ENCODE measurements around the gene BMERB1.

The BMERB1 gene

GRCh38 chr16:15511759-15512487, 77.5 kb downstream of the BMERB1 start:
- Histone ChIP-seq H3K36me3 (ENCODE audit: control insufficient read depth in 2 of 2, insufficient read depth in 2 of 2, low read length in 2 of 2) (peaks cover 0 to 13% of the 10 kb centered on the region in 2 donors), H3K9me3 (ENCODE audit: control insufficient read depth in 2 of 2, low read length in 2 of 2) (no peaks in the 10 kb centered on the region), H3K27ac (ENCODE audit: low read length) (no peak overlapping the region), H3K9ac (ENCODE audit: low read length in 2 of 2) (no peak overlapping the region), H3K4me1 (ENCODE audit: control insufficient read depth, insufficient read depth, low read length) (no peaks in the 10 kb centered on the region), H3K27me3 (ENCODE audit: control insufficient read depth in 1 of 2, insufficient read depth in 2 of 2, low read length in 2 of 2) (no peaks in the 10 kb centered on the region), H3K4me3 (ENCODE audit: low read length in 2 of 2) (no peak overlapping the region)

GRCh38 chr16:15513156-15513555, 78.8 kb downstream of the BMERB1 start:
- H3K9me3 ChIP-seq (ENCODE audit: control insufficient read depth in 2 of 2, low read length in 2 of 2) = no peaks in the 10 kb centered on the region
- H3K4me1 ChIP-seq (ENCODE audit: control insufficient read depth, insufficient read depth, low read length) = peaks cover 6% of the 10 kb centered on the region
- H3K9ac ChIP-seq (ENCODE audit: low read length in 2 of 2) = no peak overlapping the region
- H3K27ac ChIP-seq (ENCODE audit: low read length) = no peak overlapping the region
- H3K27me3 ChIP-seq (ENCODE audit: control insufficient read depth in 1 of 2, insufficient read depth in 2 of 2, low read length in 2 of 2) = no peaks in the 10 kb centered on the region
- peaks cover 0 to 14% of the 10 kb centered on the region in 2 donors for H3K36me3 ChIP-seq (ENCODE audit: control insufficient read depth in 2 of 2, insufficient read depth in 2 of 2, low read length in 2 of 2)
- H3K4me3 ChIP-seq (ENCODE audit: low read length in 2 of 2) = no peak overlapping the region

- Histone ChIP-seq H3K9ac (ENCODE audit: low read length in 2 of 2) (no peak overlapping the region), H3K27me3 (ENCODE audit: control insufficient read depth in 1 of 2, insufficient read depth in 2 of 2, low read length in 2 of 2) (no peaks in the 10 kb centered on the region), H3K27ac (ENCODE audit: low read length) (no peak overlapping the region), H3K36me3 (ENCODE audit: control insufficient read depth in 2 of 2, insufficient read depth in 2 of 2, low read length in 2 of 2) (peaks cover 0 to 14% of the 10 kb centered on the region in 2 donors), H3K9me3 (ENCODE audit: control insufficient read depth in 2 of 2, low read length in 2 of 2) (no peaks in the 10 kb centered on the region), H3K4me3 (ENCODE audit: low read length in 2 of 2) (no peak overlapping the region), H3K4me1 (ENCODE audit: control insufficient read depth, insufficient read depth, low read length) (peaks cover 21% of the 10 kb centered on the region)
These were observed 81.6 kb downstream of the BMERB1 start for GRCh38 chr16:15515992-15516391.

DNA sequence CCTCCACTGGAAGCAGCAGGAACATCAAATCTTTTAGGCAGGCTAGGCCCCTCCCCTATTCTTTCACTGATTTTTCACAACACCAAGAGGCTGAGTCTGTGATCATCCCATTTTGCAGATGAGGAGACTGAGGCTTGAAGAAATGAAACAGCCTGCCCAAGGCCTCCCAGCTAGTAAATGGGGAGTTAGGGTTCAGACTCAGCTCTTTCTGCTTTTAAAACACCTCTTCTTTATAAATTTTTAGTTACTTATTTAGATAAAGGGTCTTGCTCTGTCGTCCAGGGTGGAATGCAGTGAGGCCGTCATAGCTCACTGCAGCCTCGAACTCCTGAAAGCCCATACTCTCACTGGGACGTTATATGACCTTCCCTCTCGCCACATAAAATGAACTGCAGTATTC, 82.2 kb downstream of the BMERB1 start:
- no peak overlapping the region for H3K4me3 ChIP-seq (ENCODE audit: low read length in 2 of 2)
- no peaks in the 10 kb centered on the region for H3K9me3 ChIP-seq (ENCODE audit: control insufficient read depth in 2 of 2, low read length in 2 of 2)
- H3K36me3 ChIP-seq (ENCODE audit: control insufficient read depth in 2 of 2, insufficient read depth in 2 of 2, low read length in 2 of 2) = peaks cover 0 to 14% of the 10 kb centered on the region in 2 donors
- peaks cover 27% of the 10 kb centered on the region for H3K4me1 ChIP-seq (ENCODE audit: control insufficient read depth, insufficient read depth, low read length)
- H3K9ac ChIP-seq (ENCODE audit: low read length in 2 of 2) = no peak overlapping the region
- H3K27me3 ChIP-seq (ENCODE audit: control insufficient read depth in 1 of 2, insufficient read depth in 2 of 2, low read length in 2 of 2) = no peaks in the 10 kb centered on the region
- no peak overlapping the region for H3K27ac ChIP-seq (ENCODE audit: low read length)

DNA sequence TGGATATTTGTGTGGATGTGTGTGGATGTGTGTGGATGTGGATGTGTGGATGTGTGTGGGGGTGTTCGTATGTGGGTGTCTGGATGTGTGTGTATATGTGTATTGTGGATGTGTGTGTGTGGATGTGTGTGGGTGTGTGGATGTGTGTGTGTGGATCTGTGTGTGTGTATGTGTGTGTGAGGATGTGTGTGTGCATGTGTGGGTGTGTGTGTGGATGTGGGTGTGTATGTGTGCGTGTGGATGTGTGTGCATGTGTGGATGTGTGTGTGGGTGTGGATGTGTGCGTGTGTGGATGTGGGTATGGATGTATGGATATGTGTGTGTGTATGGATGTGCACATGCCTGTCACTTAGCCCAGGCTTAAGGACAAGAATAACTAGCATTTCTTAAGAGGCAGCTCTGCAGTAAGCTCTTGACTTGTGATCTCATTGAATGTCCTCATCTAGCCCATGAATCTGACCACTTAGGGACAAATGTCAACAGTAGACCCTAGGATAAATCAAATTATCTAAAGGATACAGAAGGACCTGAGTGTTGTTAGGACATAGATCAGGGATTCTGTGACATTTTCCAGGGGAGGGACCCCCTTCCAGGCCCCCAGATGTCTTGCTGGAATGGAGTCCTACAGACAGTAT, 83.5 kb downstream of the BMERB1 start:
- H3K27ac ChIP-seq (ENCODE audit: low read length) = peak overlapping the region; percentile 69
- H3K36me3 ChIP-seq (ENCODE audit: control insufficient read depth in 2 of 2, insufficient read depth in 2 of 2, low read length in 2 of 2) = peaks cover 0 to 14% of the 10 kb centered on the region in 2 donors
- no peaks in the 10 kb centered on the region for H3K27me3 ChIP-seq (ENCODE audit: control insufficient read depth in 1 of 2, insufficient read depth in 2 of 2, low read length in 2 of 2)
- H3K4me3 ChIP-seq (ENCODE audit: low read length in 2 of 2) = peak overlapping the region in 1 of 2 donors; percentile 40
- H3K9ac ChIP-seq (ENCODE audit: low read length in 2 of 2) = no peak overlapping the region
- no peaks in the 10 kb centered on the region for H3K9me3 ChIP-seq (ENCODE audit: control insufficient read depth in 2 of 2, low read length in 2 of 2)
- peaks cover 33% of the 10 kb centered on the region for H3K4me1 ChIP-seq (ENCODE audit: control insufficient read depth, insufficient read depth, low read length)

- H3K27me3 ChIP-seq (ENCODE audit: control insufficient read depth in 1 of 2, insufficient read depth in 2 of 2, low read length in 2 of 2) = no peaks in the 10 kb centered on the region
- H3K9me3 ChIP-seq (ENCODE audit: control insufficient read depth in 2 of 2, low read length in 2 of 2) = no peaks in the 10 kb centered on the region
- peaks cover 40% of the 10 kb centered on the region for H3K4me1 ChIP-seq (ENCODE audit: control insufficient read depth, insufficient read depth, low read length)
- H3K4me3 ChIP-seq (ENCODE audit: low read length in 2 of 2) = peak overlapping the region in 1 of 2 donors; percentile 40
- H3K27ac ChIP-seq (ENCODE audit: low read length) = peak overlapping the region; percentile 69
- peaks cover 0 to 14% of the 10 kb centered on the region in 2 donors for H3K36me3 ChIP-seq (ENCODE audit: control insufficient read depth in 2 of 2, insufficient read depth in 2 of 2, low read length in 2 of 2)
- peak overlapping the region in 1 of 2 donors; percentile 29 for H3K9ac ChIP-seq (ENCODE audit: low read length in 2 of 2)
These were observed 84.3 kb downstream of the BMERB1 start for GRCh38 chr16:15518381-15519351.

DNA sequence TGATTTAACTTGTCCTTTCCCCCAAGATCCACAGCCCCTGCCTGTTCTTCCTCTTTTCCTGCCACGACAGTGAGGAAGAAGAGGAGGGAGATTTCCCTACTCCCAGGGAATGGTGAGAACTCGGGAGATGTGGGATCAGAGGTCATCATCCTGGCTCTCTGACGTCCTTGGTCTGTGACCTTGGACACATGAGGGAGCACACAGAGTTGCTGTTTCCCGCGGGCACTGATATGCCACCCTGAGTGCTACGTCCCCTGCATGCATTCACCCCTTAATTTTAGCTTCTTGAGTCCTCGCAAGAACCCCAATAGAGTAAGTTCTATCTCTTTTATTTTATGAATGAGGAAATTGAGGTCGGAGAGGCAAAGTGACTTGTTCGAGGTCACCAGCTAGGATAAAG, 85.4 kb downstream of the BMERB1 start:
- Histone ChIP-seq H3K4me1 (ENCODE audit: control insufficient read depth, insufficient read depth, low read length) (peaks cover 40% of the 10 kb centered on the region), H3K4me3 (ENCODE audit: low read length in 2 of 2) (no peak overlapping the region), H3K9ac (ENCODE audit: low read length in 2 of 2) (no peak overlapping the region), H3K36me3 (ENCODE audit: control insufficient read depth in 2 of 2, insufficient read depth in 2 of 2, low read length in 2 of 2) (peaks cover 0 to 14% of the 10 kb centered on the region in 2 donors), H3K9me3 (ENCODE audit: control insufficient read depth in 2 of 2, low read length in 2 of 2) (no peaks in the 10 kb centered on the region), H3K27me3 (ENCODE audit: control insufficient read depth in 1 of 2, insufficient read depth in 2 of 2, low read length in 2 of 2) (no peaks in the 10 kb centered on the region), H3K27ac (ENCODE audit: low read length) (peak overlapping the region; percentile 24)

DNA sequence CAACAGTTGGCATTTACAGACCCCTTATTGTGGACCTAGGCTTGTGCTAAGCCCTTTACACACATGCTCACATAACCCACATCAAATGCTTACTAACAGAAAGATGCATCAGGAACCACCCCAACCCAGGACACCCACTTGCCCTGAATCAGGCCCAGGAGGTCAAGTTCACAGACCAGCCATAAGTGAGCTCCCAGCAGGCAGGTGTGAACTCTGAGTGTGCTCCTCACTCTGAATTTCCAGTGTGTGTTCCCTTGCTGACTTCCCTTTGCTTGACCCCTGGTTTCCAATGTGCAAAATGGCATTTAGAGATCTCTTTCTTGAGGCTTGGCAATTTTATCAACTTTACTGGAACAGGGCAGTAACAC, 87.0 kb downstream of the BMERB1 start:
- H3K9me3 ChIP-seq (ENCODE audit: control insufficient read depth in 2 of 2, low read length in 2 of 2) = no peaks in the 10 kb centered on the region
- no peak overlapping the region for H3K4me3 ChIP-seq (ENCODE audit: low read length in 2 of 2)
- peaks cover 40% of the 10 kb centered on the region for H3K4me1 ChIP-seq (ENCODE audit: control insufficient read depth, insufficient read depth, low read length)
- H3K9ac ChIP-seq (ENCODE audit: low read length in 2 of 2) = no peak overlapping the region
- H3K27ac ChIP-seq (ENCODE audit: low read length) = peak overlapping the region; percentile 49
- no peaks in the 10 kb centered on the region for H3K27me3 ChIP-seq (ENCODE audit: control insufficient read depth in 1 of 2, insufficient read depth in 2 of 2, low read length in 2 of 2)
- H3K36me3 ChIP-seq (ENCODE audit: control insufficient read depth in 2 of 2, insufficient read depth in 2 of 2, low read length in 2 of 2) = peaks cover 0 to 3% of the 10 kb centered on the region in 2 donors

DNA sequence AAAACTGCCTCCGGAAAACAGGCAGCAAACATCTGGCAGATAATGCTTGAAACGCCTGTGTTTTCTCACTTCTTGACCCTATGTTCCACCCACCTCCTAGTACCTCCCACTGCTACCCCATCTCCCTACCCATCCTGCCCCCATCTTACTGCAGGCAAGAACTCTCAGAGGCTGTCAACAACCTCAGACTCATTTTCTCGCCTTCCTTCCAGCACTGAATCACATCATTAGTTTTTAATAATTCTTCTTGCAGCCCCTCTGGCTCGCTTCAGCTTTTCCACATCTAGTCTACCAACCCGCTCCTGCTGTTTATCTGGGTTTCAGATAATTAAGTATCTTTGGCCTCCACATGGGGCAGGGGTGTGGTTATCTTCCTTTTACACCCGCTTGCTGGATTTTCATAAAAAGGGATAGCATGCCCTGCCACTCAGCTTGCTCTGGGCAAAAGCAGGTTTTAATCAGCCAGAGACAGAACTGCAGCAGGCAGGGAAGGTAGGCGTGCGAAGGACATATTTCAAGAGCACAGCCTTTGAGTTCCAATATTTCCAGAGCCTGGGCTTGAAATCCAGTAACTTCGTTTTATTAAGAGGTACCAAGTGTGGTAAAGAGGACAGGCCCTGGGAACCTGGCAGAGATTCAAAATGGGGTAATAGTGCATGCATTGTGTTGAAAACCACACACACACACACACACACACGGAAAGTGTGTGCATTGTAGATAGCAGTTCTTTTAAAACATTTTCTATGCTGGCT, 87.5 kb downstream of the BMERB1 start:
- H3K27ac ChIP-seq (ENCODE audit: low read length) = no peak overlapping the region
- no peaks in the 10 kb centered on the region for H3K9me3 ChIP-seq (ENCODE audit: control insufficient read depth in 2 of 2, low read length in 2 of 2)
- H3K4me3 ChIP-seq (ENCODE audit: low read length in 2 of 2) = no peak overlapping the region
- H3K4me1 ChIP-seq (ENCODE audit: control insufficient read depth, insufficient read depth, low read length) = peaks cover 40% of the 10 kb centered on the region
- H3K36me3 ChIP-seq (ENCODE audit: control insufficient read depth in 2 of 2, insufficient read depth in 2 of 2, low read length in 2 of 2) = peaks cover 0 to under 1% of the 10 kb centered on the region in 2 donors
- H3K9ac ChIP-seq (ENCODE audit: low read length in 2 of 2) = no peak overlapping the region
- H3K27me3 ChIP-seq (ENCODE audit: control insufficient read depth in 1 of 2, insufficient read depth in 2 of 2, low read length in 2 of 2) = no peaks in the 10 kb centered on the region

DNA sequence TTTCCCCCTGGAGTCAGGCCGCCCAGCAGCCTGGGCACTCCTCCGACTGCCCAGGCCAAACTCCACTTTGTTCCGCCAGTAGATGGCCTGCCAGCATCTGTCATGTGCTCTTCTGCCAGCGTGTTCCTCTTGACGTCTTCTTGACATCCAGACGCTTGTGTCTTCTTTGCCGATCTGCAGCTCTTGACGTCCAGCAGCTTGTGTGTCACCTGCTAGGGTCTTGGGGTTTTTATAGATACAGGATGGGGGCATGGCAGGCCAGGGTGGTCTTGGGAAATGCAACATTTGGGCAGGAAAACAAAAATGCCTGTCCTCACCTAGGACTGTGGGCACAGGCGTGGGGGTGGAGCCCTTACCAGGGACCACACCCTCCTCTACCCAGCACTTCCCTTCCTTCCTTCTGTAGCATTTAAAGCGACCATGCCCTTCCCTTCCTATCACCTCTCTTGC, 88.7 kb downstream of the BMERB1 start:
- no peaks in the 10 kb centered on the region for H3K27me3 ChIP-seq (ENCODE audit: control insufficient read depth in 1 of 2, insufficient read depth in 2 of 2, low read length in 2 of 2)
- no peak overlapping the region for H3K4me3 ChIP-seq (ENCODE audit: low read length in 2 of 2)
- no peaks in the 10 kb centered on the region for H3K9me3 ChIP-seq (ENCODE audit: control insufficient read depth in 2 of 2, low read length in 2 of 2)
- H3K27ac ChIP-seq (ENCODE audit: low read length) = no peak overlapping the region
- H3K36me3 ChIP-seq (ENCODE audit: control insufficient read depth in 2 of 2, insufficient read depth in 2 of 2, low read length in 2 of 2) = peaks cover 0 to 2% of the 10 kb centered on the region in 2 donors
- no peak overlapping the region for H3K9ac ChIP-seq (ENCODE audit: low read length in 2 of 2)
- H3K4me1 ChIP-seq (ENCODE audit: control insufficient read depth, insufficient read depth, low read length) = peaks cover 34% of the 10 kb centered on the region
